SU-DHL-6 (cell line): Measurements from ENCODE around the gene LRRC8E.

ENCODE experiments used
- EZH2phosphoT487 ChIP-seq: fragments of 200-600 bp; sonication (generic), shearing (Covaris generic); conservative IDR thresholded peaks from 2 replicates; pipeline ENCODE4 v1.6.1; 2018; ENCODE audit warnings: mild to moderate bottlenecking, antibody characterized with exemption, low read length, moderate library complexity, mixed read lengths
- TF ChIP-seq, protein P1 (sequence below): fragments of 200-600 bp; sonication (generic); IDR thresholded peaks from one replicate; pipeline ENCODE4 v1.5.1; 2017; ENCODE audit warnings: antibody characterized with exemption, mild to moderate bottlenecking, low read length, moderate library complexity; ENCODE audit not compliant: insufficient read depth, poor library complexity, severe bottlenecking

- TF ChIP-seq EZH2phosphoT487, result no peak
- TF ChIP-seq, protein P1, sequence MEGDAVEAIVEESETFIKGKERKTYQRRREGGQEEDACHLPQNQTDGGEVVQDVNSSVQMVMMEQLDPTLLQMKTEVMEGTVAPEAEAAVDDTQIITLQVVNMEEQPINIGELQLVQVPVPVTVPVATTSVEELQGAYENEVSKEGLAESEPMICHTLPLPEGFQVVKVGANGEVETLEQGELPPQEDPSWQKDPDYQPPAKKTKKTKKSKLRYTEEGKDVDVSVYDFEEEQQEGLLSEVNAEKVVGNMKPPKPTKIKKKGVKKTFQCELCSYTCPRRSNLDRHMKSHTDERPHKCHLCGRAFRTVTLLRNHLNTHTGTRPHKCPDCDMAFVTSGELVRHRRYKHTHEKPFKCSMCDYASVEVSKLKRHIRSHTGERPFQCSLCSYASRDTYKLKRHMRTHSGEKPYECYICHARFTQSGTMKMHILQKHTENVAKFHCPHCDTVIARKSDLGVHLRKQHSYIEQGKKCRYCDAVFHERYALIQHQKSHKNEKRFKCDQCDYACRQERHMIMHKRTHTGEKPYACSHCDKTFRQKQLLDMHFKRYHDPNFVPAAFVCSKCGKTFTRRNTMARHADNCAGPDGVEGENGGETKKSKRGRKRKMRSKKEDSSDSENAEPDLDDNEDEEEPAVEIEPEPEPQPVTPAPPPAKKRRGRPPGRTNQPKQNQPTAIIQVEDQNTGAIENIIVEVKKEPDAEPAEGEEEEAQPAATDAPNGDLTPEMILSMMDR, result no peak
These were observed 44.8 kb upstream of the LRRC8E start for GRCh38 chr19:7843521-7843920.
